G401.6 (cell line): ENCODE results near the gene TSPAN4.

Source experiments
- FAIRE-seq: peaks from 2 replicates; lab custom pipeline; 2012; peaks lifted over from hg19 to GRCh38; lab: Jason Lieb, UNC

Gene TSPAN4, protein sequence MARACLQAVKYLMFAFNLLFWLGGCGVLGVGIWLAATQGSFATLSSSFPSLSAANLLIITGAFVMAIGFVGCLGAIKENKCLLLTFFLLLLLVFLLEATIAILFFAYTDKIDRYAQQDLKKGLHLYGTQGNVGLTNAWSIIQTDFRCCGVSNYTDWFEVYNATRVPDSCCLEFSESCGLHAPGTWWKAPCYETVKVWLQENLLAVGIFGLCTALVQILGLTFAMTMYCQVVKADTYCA

GRCh38 chr11:842370-843002 lies at the start of gene TSPAN4, which contains the start of gene POLR2L:
TSPAN4 (plus strand) TSS chr11:842852; CDS start chr11:850305, 7,453 bp downstream.
POLR2L (minus strand) TSS chr11:842529; CDS start chr11:842508, 21 bp downstream.
- FAIRE-seq, result no peak

DNA sequence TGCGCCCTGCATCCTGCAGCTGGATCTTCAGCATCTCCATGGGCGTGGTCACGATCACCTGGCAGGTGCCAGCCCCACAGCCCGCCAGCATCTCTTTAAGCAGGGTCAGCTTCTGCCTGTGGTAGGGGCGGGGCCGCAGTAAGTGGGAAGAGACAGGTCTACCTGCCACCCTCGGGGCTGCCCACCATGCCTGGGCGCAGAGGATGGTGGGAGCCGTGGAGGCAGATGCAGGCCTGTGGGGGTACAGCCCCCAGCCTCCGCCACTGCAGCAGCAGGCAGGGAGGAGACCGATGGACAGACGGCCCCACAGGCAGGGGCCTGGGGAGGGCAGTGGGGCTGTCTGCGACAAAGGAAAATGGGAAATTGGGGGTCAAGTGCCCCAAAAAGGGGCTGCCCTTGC lies 49.8 kb upstream of the TSPAN4 start:
- no peak for FAIRE-seq

DNA sequence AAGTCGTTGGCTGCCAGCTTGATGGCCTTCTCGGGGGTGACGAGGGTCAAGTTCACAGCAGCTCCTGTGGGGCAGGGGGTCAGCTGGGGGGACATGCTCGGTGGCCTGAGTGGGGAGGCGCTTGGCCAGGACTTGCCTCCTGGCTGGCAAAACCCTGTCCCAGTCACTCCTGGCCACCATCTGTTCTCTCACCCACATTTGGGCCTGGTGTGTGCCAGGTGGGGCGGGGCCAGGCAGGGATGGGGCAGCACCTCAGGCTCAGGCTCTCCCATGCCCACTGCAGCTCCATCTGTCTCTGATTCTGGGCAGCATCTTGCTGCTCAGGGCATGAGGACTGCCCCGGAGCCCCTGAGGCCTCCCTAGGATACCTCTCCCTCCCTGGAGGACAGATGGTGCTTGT lies 49.1 kb upstream of the TSPAN4 start:
- FAIRE-seq, result no peak

DNA sequence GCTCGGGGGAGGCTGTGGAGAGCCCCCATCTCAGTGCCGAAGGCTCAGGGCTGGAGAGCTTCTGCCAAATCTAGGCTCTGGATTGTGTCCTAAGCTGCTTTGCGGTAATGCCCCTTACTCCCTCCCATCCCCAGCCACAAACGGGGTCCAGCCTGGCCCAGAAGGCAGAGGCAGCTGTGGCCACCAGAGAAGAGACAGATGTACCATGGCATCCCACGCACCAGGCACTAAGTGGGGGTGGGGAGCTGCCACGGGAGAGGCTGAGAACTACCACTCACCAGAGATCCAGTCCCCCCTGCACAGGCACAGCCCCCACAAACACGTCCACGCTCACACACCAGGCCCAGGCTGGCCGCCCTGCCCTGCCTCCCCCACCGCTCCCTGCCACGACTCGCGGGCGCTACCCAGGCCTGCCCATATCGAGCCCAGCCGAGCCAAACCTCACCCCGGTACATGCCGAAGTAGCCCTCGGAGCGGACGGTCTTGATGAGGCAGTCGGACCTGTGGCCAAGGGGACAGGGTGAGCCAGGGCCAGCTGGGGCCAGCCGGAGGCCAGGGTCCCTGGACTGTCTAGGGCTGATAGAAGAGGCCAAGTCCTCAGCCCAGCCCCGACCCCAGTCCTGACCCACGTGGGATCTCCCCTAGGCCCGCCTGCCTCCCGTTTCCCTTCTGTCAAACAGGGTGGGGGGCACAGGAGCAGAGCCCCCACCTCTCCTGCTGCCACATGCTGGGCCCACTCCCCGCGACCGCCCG lies 48.5 kb upstream of the TSPAN4 start:
- FAIRE-seq, result no peak

DNA sequence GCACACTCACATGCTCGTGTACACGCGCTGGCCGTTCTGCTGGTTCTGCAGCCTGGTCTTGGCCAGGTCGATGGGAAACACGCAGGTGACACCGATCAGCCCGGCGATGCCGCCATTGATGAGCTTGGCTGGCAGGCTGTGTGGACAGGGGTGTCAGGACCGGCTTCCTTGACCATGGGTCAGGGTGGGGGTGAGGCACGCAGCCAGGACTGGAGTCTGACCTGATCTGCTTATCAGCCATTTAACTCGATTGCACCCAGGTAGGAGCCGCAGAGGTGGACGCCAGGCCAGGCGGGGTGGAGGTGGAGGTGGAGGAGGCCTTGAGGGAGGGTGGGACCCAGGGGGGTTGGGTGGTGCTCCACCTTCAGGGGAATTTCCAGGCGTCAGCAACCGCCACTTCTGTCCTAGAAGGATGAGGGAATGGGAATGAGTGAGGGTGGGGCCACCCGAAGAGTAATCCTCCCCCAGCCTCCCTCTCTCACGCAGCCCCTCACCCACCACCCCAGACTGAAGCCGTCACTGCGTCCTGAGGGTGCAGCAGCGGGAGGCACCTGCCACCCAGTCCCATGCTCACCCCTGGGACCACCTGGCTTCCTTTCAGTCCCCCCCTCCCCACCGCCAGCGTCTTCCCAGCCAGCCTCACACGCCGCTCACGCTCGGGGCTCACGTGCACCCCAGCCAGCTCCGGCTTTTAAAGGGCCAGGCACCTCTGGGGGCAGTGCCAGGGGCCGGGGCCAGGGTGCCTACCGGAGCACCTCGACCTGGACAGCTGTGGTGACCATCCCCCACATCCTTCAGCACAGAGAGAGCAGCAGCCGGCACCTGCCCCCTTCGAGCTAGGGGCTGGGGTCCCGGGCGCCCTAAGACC lies 47.7 kb upstream of the TSPAN4 start:
- FAIRE-seq, result no peak

DNA sequence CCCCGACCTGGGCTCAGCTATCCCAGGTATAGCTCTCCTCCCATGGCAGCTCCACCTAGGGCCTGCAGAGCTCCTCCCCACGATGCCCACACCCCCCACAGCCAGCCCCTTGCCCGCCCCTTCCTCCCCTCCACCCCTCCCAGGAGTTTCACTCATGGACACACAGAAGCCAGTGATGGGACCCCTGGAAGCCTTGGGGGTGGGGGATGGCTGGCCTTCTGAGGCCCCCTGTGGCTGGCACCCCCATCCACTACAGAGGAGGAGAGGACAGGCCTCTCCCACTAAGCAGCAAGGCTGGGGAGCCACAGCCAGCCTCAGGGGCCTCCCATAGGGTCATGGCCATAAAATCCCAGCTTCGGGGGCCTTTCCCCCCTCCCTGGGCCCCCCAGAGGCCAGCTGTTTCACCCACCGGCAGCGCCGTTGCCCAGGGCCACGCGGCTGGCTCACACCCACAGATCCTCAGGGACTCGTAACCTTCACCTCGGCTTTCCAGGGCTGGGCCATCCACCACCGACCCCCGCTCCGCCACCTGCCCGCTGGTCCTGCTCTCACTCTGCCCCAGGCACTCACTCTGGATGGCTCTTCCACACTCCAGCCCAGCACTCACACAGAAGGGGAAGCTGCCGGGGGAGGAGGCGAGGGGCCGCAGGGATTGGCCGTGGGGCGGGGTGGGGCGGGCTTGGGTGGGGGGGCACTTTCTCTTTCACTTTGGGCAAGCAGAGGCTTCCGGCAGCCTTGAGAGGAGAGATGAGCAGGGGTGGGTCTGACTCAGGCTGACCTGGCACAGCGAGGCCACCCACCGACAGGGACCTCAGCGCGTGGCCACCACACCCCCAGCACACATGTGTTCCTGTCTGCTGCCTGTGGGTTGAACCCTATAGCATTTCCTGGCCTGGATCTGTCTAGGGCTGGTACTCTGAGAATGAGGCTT lies 46.8 kb upstream of the TSPAN4 start:
- FAIRE-seq, result no peak

DNA sequence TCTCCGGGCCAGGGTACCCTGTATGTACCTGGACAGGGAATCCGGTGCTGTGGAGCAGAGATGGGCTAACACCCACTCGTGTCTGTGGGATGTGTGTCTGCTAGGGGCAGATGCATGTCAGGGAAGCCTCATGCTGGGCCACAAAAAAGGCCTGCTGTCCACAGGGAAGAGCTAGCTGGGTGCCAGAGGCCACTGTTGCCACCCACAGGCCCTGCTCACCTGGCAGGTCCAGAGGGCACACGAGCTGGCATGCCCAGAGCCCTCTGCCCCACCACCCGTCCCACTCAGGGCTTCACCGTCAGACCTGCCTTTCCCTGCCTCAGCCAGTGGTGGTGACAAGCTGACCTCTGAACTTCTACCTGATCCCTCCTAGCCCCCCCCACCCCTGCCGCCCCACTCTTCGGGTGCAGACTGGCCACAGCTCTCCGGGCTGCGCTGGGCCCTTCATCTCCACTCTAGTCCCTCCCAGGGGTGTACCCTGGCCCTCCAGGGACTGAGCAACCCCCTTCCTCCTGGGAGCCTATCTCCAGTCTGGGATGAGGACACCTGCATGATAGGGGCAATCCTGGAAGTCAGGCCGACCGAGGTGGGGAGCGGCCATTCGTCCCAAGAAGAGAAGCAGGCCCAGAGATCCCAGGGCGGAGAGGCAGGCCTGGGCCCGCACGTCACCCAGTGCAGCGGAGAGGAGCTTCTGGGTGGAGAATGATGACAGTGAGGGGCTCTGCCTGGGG lies 45.9 kb upstream of the TSPAN4 start:
- no peak for FAIRE-seq

- peak; percentile 17 for FAIRE-seq
These were observed 45.2 kb upstream of the TSPAN4 start for GRCh38 chr11:797296-798092.

DNA sequence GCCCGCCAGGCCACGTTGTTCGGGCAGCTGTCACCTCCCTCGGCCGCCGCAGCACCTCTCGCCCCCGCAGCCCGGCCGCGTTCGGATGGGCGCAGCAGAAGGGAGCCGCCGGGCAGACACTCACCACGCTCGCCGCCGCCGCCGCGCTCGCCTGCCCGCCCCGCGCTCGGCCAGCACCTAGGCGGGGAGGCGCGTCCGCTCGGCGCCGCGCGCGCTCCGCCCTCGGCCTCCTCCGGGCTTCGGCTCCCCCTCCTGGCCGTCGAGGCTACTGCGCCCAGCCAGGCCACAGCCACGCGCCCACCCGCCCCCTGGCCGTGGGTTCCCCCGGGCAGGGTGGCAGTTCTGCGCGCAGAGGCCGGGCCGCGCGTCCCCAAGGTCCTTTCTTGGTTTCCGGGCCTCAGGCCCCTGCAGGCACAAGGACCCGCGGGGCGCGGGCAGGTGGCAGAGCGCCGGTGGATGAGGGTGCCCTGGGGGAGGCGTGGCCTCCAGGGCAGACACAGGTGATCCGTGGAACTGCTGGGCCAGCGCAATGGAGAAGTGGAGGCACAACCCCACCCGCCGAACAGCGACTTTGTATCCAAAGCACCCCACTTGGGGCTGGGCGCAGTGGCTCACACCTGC lies 44.4 kb upstream of the TSPAN4 start, which contains the start of gene SLC25A22:
Gene SLC25A22, minus strand, starts transcription at position 189 of the 621 bp plus-strand sequence. CDS start 3,275 bp downstream, outside the sequence.
- FAIRE-seq, result no peak

- no peak for FAIRE-seq
These were observed 42.9 kb upstream of the TSPAN4 start for GRCh38 chr11:799641-800316.

- FAIRE-seq, result no peak
These were observed 42.2 kb upstream of the TSPAN4 start for GRCh38 chr11:800473-800872.

GRCh38 chr11:801097-801780 lies 41.4 kb upstream of the TSPAN4 start:
- FAIRE-seq, result no peak

- no peak for FAIRE-seq
These were observed 40.5 kb upstream of the TSPAN4 start for GRCh38 chr11:802018-802617.

GRCh38 chr11:802693-803466 lies 39.8 kb upstream of the TSPAN4 start:
- FAIRE-seq, result no peak

DNA sequence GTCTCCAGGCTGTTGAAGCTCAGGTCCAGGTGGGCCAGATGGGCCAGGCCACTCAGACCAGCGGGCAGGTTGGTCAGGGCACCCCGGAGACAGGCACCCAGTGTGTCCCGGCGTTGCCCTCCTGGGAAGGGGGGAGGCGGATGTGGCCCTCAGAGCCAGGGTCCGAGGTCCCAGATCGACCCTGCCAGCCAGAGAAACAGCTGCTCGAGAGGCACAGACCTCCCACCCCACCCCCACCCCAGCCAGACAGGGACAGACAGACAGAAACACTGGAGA lies 39.2 kb upstream of the TSPAN4 start:
- FAIRE-seq, result no peak

- no peak for FAIRE-seq
These were observed 38.7 kb upstream of the TSPAN4 start for GRCh38 chr11:803770-804598.
